Immature natural killer cell (primary cell): ENCODE results near the gene BUB1. TPM values are rescaled to one million over a fixed set of nuclear protein-coding genes. Genes with fewer than 3 reads are reported as not detected.

Experiments
- DNase-seq, 3 donors: peaks; one replicate each; pipeline ENCODE4 v3.0.0; 2022; ENCODE audit warnings: mixed read lengths in 1 of 3
- H3K27ac Mint-ChIP-seq, 6 donors: one replicate each; pipeline ENCODE4 v1.8.0; 2020; ENCODE audit warnings: mixed read lengths in 6 of 6, mild to moderate bottlenecking in 5 of 6, inconsistent platforms in 4 of 6, moderate library complexity in 3 of 6
- H3K27me3 Mint-ChIP-seq, 3 donors: one replicate each; pipeline ENCODE4 v1.8.0; 2020 to 2021; ENCODE audit warnings: low read depth in 3 of 3, mild to moderate bottlenecking in 3 of 3, mixed read lengths in 3 of 3, moderate library complexity in 3 of 3, inconsistent platforms in 1 of 3
- H3K36me3 Mint-ChIP-seq, 3 donors: one replicate each; pipeline ENCODE4 v1.8.0; 2020; ENCODE audit warnings: mixed read lengths in 3 of 3, inconsistent platforms in 2 of 3, mild to moderate bottlenecking in 2 of 3
- H3K4me1 Mint-ChIP-seq, 2 donors: one replicate each; pipeline ENCODE4 v1.8.0; 2020; ENCODE audit warnings: inconsistent platforms in 2 of 2, mild to moderate bottlenecking in 2 of 2, mixed read lengths in 2 of 2, moderate library complexity in 1 of 2
- H3K4me3 Mint-ChIP-seq, 5 donors: one replicate each; pipeline ENCODE4 v1.8.0; 2020; ENCODE audit warnings: mild to moderate bottlenecking in 5 of 5, mixed read lengths in 5 of 5, inconsistent platforms in 3 of 5, moderate library complexity in 3 of 5
- H3K9me3 Mint-ChIP-seq, 6 donors: one replicate each; pipeline ENCODE4 v1.8.0; 2020; ENCODE audit warnings: mild to moderate bottlenecking in 6 of 6, mixed read lengths in 6 of 6, inconsistent platforms in 4 of 6, moderate library complexity in 3 of 6
- polyA plus RNA-seq, 3 donors: library from polyadenylated mRNA; unstranded; fragments of 300-500 nt; fragmentation: Illumina TruSeq; gene quantifications; one replicate each; pipeline ENCODE4 v1.2.3, GENCODE V29; 2021

BUB1 gene
- polyA plus RNA-seq, 3 donors from 2014 or later = 0.30 to 1.2 (median 0.35) TPM

GRCh38 chr2:110679865-110680264, 2.0 kb upstream of the BUB1 start:
- Mint-ChIP-seq H3K4me1 (peaks cover 36 to 45% of the 10 kb centered on the region in 2 donors), H3K4me3 (peak overlapping the region; percentile 27 to 98 (median 60)), H3K27ac (peak overlapping the region in 1 of 6 donors; percentile 99), H3K9me3 (no peaks in the 10 kb centered on the region), H3K36me3 (no peaks in the 10 kb centered on the region), H3K27me3 (peaks cover 19 to 35% (median 20%) of the 10 kb centered on the region in 3 donors)
- no peak for DNase-seq

GRCh38 chr2:110679337-110679707, 1.5 kb upstream of the BUB1 start:
- Mint-ChIP-seq H3K27ac (peak overlapping the region in 2 of 6 donors; percentile 98 to 99), H3K9me3 (no peaks in the 10 kb centered on the region)

GRCh38 chr2:110678457-110679336, 834 bp upstream of the BUB1 start:
- DNase-seq = peak; percentile 12 to 22 (median 13)
- H3K27me3 Mint-ChIP-seq = peaks cover 20 to 35% (median 22%) of the 10 kb centered on the region in 3 donors
- peak overlapping the region; percentile 93 to 100 (median 98) for H3K4me3 Mint-ChIP-seq
- H3K27ac Mint-ChIP-seq = peak overlapping the region; percentile 89 to 99 (median 98)
- peaks cover 41 to 55% of the 10 kb centered on the region in 2 donors for H3K4me1 Mint-ChIP-seq
- no peaks in the 10 kb centered on the region for H3K36me3 Mint-ChIP-seq
- no peaks in the 10 kb centered on the region for H3K9me3 Mint-ChIP-seq

More at GRCh38 chr2:110679337-110679707, 1.5 kb upstream of the BUB1 start:
- DNase-seq = no peak
- Mint-ChIP-seq H3K4me1 (peaks cover 41 to 51% of the 10 kb centered on the region in 2 donors), H3K4me3 (peak overlapping the region; percentile 14 to 100 (median 95)), H3K36me3 (no peaks in the 10 kb centered on the region), H3K27me3 (peaks cover 20 to 35% (median 22%) of the 10 kb centered on the region in 3 donors)

GRCh38 chr2:110677080-110677479, 783 bp downstream of the BUB1 start:
- peak in 1 of 3 donors; percentile 4 for DNase-seq
- H3K27ac Mint-ChIP-seq = peak overlapping the region in 3 of 6 donors; percentile 23 to 99 (median 87)
- H3K4me1 Mint-ChIP-seq = peaks cover 41 to 55% of the 10 kb centered on the region in 2 donors

GRCh38 chr2:110675679-110676078, 2.2 kb downstream of the BUB1 start:
- Mint-ChIP-seq H3K36me3 (peaks cover 0 to 2% (median 0%) of the 10 kb centered on the region in 3 donors), H3K9me3 (no peaks in the 10 kb centered on the region), H3K27me3 (peaks cover 20 to 38% (median 22%) of the 10 kb centered on the region in 3 donors), H3K4me1 (peaks cover 41 to 55% of the 10 kb centered on the region in 2 donors), H3K4me3 (peak overlapping the region; percentile 12 to 55 (median 41)), H3K27ac (peak overlapping the region in 5 of 6 donors; percentile 34 to 99 (median 53))
- no peak for DNase-seq

More at GRCh38 chr2:110677080-110677479, 783 bp downstream of the BUB1 start:
- peaks cover 20 to 40% (median 22%) of the 10 kb centered on the region in 3 donors for H3K27me3 Mint-ChIP-seq
- peak overlapping the region; percentile 87 to 100 (median 95) for H3K4me3 Mint-ChIP-seq
- H3K9me3 Mint-ChIP-seq = no peaks in the 10 kb centered on the region
- no peaks in the 10 kb centered on the region for H3K36me3 Mint-ChIP-seq

- peaks cover 20 to 36% (median 22%) of the 10 kb centered on the region in 3 donors for H3K27me3 Mint-ChIP-seq
- peak overlapping the region; percentile 16 to 67 (median 49) for H3K4me3 Mint-ChIP-seq
- DNase-seq = peak; percentile 90 to 93 (median 90)
- H3K27ac Mint-ChIP-seq = peak overlapping the region; percentile 46 to 99 (median 92)
- no peaks in the 10 kb centered on the region for H3K9me3 Mint-ChIP-seq
- peaks cover 0 to 3% (median 0%) of the 10 kb centered on the region in 3 donors for H3K36me3 Mint-ChIP-seq
- peaks cover 39 to 55% of the 10 kb centered on the region in 2 donors for H3K4me1 Mint-ChIP-seq
These were observed 3.0 kb downstream of the BUB1 start for GRCh38 chr2:110674620-110675555.

GRCh38 chr2:110673201-110673600, 4.7 kb downstream of the BUB1 start:
- DNase-seq = no peak
- Mint-ChIP-seq H3K27me3 (peaks cover 15 to 22% (median 16%) of the 10 kb centered on the region in 3 donors), H3K36me3 (peaks cover 0 to 13% (median 10%) of the 10 kb centered on the region in 3 donors), H3K27ac (peak overlapping the region in 5 of 6 donors; percentile 40 to 99 (median 65)), H3K4me3 (peak overlapping the region in 1 of 5 donors; percentile 12), H3K9me3 (no peaks in the 10 kb centered on the region), H3K4me1 (peaks cover 30 to 43% of the 10 kb centered on the region in 2 donors)

GRCh38 chr2:110670826-110671225, 7.0 kb downstream of the BUB1 start:
- H3K9me3 Mint-ChIP-seq = no peaks in the 10 kb centered on the region
- peaks cover 0 to 21% (median 11%) of the 10 kb centered on the region in 3 donors for H3K36me3 Mint-ChIP-seq
- H3K4me1 Mint-ChIP-seq = peaks cover 14 to 19% of the 10 kb centered on the region in 2 donors
- no peak overlapping the region for H3K27ac Mint-ChIP-seq
- DNase-seq = no peak
- H3K4me3 Mint-ChIP-seq = no peak overlapping the region
- H3K27me3 Mint-ChIP-seq = peaks cover 4 to 9% (median 9%) of the 10 kb centered on the region in 3 donors

GRCh38 chr2:110669079-110669478, 8.8 kb downstream of the BUB1 start:
- Mint-ChIP-seq H3K4me3 (no peak overlapping the region), H3K27me3 (peaks cover 0 to 5% (median 0%) of the 10 kb centered on the region in 3 donors), H3K27ac (no peak overlapping the region), H3K36me3 (peaks cover 0 to 25% (median 14%) of the 10 kb centered on the region in 3 donors), H3K4me1 (peaks cover 0 to 2% of the 10 kb centered on the region in 2 donors), H3K9me3 (no peaks in the 10 kb centered on the region)
- DNase-seq = no peak

- Mint-ChIP-seq H3K27me3 (no peaks in the 10 kb centered on the region), H3K4me3 (no peak overlapping the region), H3K4me1 (no peaks in the 10 kb centered on the region), H3K27ac (no peak overlapping the region), H3K9me3 (no peaks in the 10 kb centered on the region), H3K36me3 (peaks cover 0 to 25% (median 15%) of the 10 kb centered on the region in 3 donors)
- no peak for DNase-seq
These were observed 10.8 kb downstream of the BUB1 start for GRCh38 chr2:110667071-110667470.

- Mint-ChIP-seq H3K4me1 (no peaks in the 10 kb centered on the region), H3K4me3 (no peak overlapping the region)
These were observed 13.7 kb downstream of the BUB1 start for GRCh38 chr2:110664135-110664534.

GRCh38 chr2:110662560-110662959, 15.3 kb downstream of the BUB1 start:
- H3K27me3 Mint-ChIP-seq = peaks cover 0 to 1% (median 0%) of the 10 kb centered on the region in 3 donors
- H3K4me1 Mint-ChIP-seq = peaks cover 7 to 8% of the 10 kb centered on the region in 2 donors
- no peak overlapping the region for H3K27ac Mint-ChIP-seq
- no peak overlapping the region for H3K4me3 Mint-ChIP-seq
- DNase-seq = no peak
- no peaks in the 10 kb centered on the region for H3K9me3 Mint-ChIP-seq
- H3K36me3 Mint-ChIP-seq = peaks cover 0 to 6% (median 4%) of the 10 kb centered on the region in 3 donors

More at GRCh38 chr2:110664135-110664534, 13.7 kb downstream of the BUB1 start:
- DNase-seq = no peak
- Mint-ChIP-seq H3K27ac (no peak overlapping the region), H3K27me3 (no peaks in the 10 kb centered on the region), H3K36me3 (peaks cover 0 to 22% (median 14%) of the 10 kb centered on the region in 3 donors), H3K9me3 (no peaks in the 10 kb centered on the region)

- H3K36me3 Mint-ChIP-seq = peaks cover 0 to 8% (median 5%) of the 10 kb centered on the region in 3 donors
- peaks cover 0 to 5% (median 4%) of the 10 kb centered on the region in 3 donors for H3K27me3 Mint-ChIP-seq
- H3K9me3 Mint-ChIP-seq = no peaks in the 10 kb centered on the region
- no peak overlapping the region for H3K4me3 Mint-ChIP-seq
- H3K27ac Mint-ChIP-seq = no peak overlapping the region
- DNase-seq = no peak
- peaks cover 11 to 12% of the 10 kb centered on the region in 2 donors for H3K4me1 Mint-ChIP-seq
These were observed 17.3 kb downstream of the BUB1 start for GRCh38 chr2:110660558-110660957.
